G401.6 (cell line): ENCODE results near the gene PDZD2.
"Not testable (repeated sequence)": the region's sequence is repeated elsewhere in the genome, so short reads cannot be mapped to it uniquely, and the experiment has no call there.

Experiments
- FAIRE-seq: peaks from 2 replicates; lab custom pipeline; 2012; peaks lifted over from hg19 to GRCh38; lab: Jason Lieb, UNC

Gene PDZD2

DNA sequence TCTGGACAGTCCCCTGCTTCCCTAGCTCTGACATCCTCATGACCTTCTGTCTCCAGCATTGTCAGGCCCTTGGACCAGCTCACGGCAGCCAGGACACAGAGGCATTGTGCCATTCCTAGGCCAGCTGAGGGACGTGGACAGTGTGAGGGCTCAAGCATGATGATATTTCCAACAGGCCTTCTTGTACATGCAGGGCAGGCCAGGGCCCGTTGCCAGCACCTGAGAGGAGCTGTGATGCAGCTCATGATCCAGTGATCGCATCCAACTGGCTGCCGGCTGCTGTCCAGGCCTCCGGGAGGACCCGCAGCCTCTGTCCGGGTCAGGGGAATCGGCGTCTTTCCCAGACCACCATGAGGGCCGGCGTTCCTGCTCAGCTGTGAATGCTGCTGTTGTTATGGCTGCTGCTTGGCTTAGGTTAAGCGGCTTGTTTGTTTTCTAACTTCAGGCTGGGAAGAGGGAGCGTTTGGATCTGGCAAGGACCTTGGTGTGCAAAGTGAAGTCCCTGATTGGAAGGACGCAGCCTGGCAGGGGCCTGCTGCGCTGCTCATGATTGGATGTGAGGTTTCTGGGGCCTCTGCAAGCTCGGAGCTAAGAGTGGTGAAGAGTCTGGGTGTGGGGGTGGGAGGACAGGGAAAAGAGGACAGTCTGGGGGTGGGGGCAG is 53.8 kb downstream of the PDZD2 start:
- FAIRE-seq = no peak

DNA sequence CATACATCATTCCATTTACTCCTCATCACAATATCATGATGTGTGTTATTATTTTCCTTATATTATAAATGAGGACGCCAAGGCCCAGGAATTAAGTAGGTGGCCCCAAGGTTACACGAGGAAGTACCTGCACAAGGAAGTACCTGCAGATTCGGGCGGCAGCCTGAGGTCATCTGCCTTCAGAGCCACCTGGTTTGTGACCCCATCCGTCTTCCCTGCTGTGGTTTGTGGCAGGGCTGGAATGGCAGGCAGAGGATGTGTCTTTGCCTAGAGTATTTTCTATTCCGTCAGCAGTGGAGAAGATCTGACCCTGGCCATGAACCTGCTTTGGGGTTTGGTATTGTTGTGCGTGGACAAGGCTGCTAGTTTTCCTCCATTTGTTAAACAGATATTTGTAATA is 59.7 kb downstream of the PDZD2 start:
- no peak for FAIRE-seq

GRCh38 chr5:31701642-31702299 is 62.8 kb downstream of the PDZD2 start:
- no peak for FAIRE-seq

- FAIRE-seq = no peak
Observed at GRCh38 chr5:31702712-31703111, 63.8 kb downstream of the PDZD2 start.

DNA sequence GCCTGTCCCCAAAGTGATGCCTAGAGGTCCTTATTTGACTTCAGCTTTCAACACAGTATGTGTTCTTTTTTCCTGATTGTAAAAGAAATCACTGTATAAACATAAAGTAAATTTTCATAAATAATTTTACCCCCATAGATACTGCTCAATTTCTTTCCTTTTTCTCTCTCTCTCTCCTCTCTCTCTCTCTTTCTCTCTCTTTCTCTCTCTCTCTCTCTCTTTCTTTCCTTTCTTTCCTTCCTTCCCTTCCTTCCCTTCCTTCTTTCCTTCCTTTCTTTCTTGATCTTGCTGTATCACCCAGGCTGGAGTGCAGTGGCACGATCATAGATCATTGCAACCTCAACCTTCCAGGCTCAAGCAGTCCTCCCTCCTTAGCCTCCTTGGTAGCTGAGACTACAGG is 64.8 kb downstream of the PDZD2 start:
- no peak for FAIRE-seq

DNA sequence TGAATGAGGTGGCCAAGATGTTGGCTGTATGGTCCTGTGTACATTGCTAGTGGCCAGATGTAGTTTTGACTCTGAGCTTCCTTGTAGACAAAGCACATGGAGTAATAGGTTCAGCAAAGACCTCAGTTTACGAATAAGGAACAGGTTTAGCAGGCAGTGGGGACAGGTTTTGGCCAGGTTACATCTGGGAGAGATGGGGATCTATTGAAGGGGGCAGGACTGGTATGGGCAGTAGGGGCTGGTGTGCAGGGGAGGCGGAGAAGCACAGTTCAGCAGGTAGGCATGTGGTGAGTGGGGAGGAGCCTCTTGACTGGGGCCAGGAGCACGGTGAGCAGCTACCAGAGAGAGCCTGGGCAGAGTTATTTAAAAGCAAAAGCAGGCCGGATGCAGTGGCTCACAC is 67.3 kb downstream of the PDZD2 start:
- FAIRE-seq = no peak

- no peak for FAIRE-seq
Observed at GRCh38 chr5:31707329-31707728, 68.4 kb downstream of the PDZD2 start.

- no peak for FAIRE-seq
Observed at GRCh38 chr5:31708089-31708488, 69.2 kb downstream of the PDZD2 start.

GRCh38 chr5:31711363-31711762 is 72.4 kb downstream of the PDZD2 start:
- no peak for FAIRE-seq

DNA sequence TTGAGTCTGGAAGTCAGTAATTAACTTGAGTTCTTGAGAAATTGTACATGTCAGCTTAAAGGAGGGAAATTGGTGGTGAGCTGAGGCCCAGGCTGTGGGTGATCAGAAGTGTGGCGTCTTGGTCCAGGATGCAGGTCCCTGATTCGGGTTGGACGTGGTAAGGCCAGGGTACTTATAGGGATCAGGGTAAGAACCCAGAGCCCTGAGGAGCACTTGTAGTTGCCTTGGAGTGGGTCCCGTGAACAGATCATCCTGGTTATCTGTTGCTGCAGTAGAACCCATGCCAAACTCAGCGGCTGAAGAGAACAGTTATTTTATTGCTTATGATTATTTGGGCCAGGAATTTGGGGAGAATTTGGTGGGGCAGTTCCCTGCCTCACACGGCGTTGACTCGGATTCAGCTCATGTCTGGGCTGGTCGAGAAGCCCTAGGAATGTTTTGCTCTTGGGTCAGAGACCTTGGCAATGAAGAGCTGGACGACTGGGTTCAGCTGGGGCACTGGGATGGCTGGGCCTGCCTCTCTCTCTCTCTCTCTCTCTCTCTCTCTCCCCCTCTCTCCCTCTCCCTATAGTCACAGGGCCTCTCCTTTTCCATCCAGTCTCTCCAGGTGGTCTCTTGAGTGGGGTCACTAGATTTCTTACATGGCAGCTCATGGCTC is 73.1 kb downstream of the PDZD2 start:
- no peak for FAIRE-seq

DNA sequence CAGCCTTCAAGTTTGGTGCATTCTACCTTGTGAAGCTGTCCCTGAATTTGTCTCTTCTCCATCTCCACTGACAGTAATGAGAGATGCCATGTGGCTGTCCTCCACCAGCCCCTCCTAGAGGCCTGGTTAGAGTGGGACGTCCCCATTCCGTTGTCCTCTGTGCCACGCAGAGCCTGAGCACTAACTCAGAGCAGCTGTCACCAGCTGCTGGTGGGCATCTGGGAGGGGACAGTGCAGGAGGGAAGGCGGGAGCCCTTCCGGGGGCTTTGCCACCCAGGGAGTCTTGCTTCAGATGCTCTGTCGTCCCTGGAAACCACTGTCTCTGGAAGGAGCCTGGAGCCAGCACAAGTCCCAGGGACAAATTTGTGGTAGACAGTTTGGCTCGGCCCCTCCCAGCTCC is 78.6 kb downstream of the PDZD2 start:
- no peak for FAIRE-seq

GRCh38 chr5:31720004-31720403 is 81.1 kb downstream of the PDZD2 start:
- no peak for FAIRE-seq

- no peak for FAIRE-seq
Observed at GRCh38 chr5:31720811-31721345, 81.9 kb downstream of the PDZD2 start.

DNA sequence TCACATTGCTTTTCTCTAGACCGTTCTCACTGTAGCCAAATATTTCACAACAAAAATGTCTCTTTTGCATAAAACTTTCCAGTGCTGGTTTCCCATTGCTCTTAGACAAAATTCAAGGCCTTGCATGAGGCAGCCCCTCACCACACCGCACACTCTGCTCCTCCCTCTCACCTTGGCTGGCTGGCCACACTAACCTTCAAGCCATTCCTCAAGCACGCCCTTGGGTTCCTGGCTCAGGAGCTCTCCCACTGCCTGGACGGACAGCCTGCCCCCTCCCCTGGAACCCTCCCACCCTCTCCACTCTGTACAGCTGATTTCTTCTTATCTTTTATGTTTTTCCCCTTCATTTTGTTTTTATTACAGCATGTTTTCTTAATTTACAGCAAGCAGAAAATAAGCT is 83.2 kb downstream of the PDZD2 start:
- no peak for FAIRE-seq

- FAIRE-seq = no peak
Observed at GRCh38 chr5:31725996-31726395, 87.1 kb downstream of the PDZD2 start.

GRCh38 chr5:31726952-31727351 is 88.0 kb downstream of the PDZD2 start:
- FAIRE-seq = no peak

DNA sequence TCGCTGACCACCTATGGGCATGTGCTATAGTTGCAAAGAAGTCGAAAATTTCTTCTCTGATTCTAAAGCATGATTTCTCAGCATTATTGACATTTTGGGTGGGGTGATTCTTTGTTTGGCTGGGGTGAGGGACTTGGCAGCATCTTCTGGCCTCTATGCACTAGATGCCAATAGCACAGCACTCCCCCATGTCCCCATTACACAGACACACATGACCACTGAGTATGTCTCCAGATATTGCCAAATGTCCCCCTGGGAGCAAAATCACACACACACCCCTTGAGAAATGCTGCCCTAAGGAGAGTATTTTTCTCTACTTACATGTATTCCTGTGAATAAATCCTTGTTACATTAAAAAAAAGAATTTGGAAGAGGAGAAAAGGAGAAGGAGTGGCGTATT is 89.1 kb downstream of the PDZD2 start:
- no peak for FAIRE-seq

DNA sequence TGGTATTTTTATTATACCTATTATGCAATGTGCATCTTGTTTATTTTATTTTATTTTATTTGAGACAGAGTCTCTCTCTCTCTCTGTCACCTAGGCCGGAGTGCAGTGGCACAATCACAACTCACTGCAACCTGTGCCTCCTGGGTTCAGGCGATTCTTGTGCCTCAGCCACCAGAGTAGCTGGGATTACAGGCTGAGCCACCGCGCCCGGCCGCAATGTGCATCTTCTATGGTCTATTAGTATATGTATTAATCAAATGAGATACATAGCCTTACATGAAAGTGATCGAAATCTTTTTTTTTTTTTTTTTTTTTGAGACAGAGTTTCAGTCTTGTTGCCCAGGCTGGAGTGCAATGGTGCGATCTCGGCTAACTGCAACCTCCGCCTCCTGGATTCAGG is 89.9 kb downstream of the PDZD2 start:
- FAIRE-seq = not testable (repeated sequence)

DNA sequence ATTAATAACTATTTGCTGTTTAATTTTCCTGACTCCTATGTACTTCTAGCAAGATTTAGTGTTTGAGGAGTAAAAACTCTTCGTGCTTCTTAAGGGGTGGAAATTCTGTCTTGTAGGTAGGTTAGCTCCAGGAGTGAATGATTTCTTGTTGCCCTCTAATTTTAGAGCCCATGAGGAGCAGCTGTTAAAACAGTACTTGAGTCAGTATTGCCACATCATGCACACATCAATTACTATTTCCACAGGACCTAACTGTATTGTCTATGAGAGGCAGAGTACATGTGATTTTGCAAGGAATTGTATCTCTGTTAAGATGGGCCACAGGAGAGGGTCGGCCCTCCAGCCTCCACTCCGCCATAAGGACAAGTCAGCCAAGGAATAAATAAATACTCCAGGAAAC is 91.2 kb downstream of the PDZD2 start:
- FAIRE-seq = no peak

GRCh38 chr5:31731016-31731415 is 92.1 kb downstream of the PDZD2 start:
- FAIRE-seq = no peak

DNA sequence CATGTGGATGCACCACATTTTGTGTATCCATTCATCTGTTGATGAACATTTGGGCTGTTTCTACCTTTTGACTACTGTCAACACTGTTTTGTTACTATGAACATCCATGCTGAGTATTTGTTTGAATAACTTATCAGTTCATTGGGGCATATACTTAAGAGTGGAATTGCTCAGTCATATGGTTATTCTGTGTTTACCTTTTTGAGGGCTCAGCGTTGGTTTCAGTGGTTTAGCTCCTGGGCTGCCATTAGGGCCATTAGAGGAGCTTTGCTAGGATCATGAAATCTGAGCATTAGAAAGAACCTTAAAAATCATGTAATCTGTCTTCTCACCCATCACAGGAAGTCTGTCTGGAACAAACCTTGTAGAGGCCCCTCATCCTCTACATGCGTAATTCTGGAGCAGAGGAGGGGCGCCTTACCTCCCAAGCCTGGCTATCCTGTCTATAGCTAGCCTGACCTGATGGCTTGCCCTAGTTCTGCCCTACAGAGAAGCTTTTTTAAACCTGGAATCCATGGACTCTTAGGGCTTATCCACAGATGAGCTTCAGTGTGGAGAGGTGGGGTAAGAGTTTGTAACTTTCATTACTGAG is 92.9 kb downstream of the PDZD2 start:
- FAIRE-seq = no peak

GRCh38 chr5:31732821-31733220 is 93.9 kb downstream of the PDZD2 start:
- not testable (repeated sequence) for FAIRE-seq

- FAIRE-seq = no peak
Observed at GRCh38 chr5:31733371-31733770, 94.4 kb downstream of the PDZD2 start.
